Islet precursor cell (in vitro differentiated cells): Measurements from ENCODE around the gene UBIAD1.
"Not testable (repeated sequence)": the region's sequence is repeated elsewhere in the genome, so short reads cannot be mapped to it uniquely, and the experiment has no call there.

ENCODE experiments used
- DNase-seq: peaks from one replicate; pipeline ENCODE4 v3.0.0-alpha.2; 2018

UBIAD1 gene

DNA sequence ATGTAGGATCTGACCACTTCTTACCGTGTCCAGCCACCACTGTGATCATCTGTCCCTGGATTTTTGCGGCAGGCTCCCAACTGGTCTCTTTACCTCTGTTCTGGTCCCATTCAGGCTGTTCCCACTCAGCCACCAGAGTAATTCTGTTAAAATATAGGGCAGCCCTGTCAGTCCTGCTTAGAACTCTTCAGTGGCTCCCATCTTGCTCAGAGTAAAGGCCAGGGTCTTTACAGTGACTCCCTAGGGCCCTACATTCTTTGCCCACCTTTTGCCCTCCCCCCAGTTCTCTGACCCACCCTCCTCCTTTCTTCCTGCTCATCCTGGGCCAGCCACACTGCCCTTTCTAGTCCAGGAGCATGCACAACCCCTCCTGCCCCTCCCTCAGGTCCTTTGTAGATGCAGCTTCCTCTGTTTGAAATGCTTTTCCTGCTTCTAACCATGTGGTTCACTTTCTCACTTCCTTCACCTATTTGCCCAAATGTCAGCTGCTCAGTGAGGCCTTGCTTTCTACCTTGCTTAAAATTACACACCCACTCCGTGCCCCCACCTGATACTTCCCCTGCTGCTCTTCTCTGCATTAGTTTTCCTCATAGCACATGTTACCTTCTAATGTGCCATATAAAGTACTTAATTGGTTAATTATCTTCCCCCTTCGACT, 7.8 kb downstream of the UBIAD1 start:
- DNase-seq, result no peak

DNA sequence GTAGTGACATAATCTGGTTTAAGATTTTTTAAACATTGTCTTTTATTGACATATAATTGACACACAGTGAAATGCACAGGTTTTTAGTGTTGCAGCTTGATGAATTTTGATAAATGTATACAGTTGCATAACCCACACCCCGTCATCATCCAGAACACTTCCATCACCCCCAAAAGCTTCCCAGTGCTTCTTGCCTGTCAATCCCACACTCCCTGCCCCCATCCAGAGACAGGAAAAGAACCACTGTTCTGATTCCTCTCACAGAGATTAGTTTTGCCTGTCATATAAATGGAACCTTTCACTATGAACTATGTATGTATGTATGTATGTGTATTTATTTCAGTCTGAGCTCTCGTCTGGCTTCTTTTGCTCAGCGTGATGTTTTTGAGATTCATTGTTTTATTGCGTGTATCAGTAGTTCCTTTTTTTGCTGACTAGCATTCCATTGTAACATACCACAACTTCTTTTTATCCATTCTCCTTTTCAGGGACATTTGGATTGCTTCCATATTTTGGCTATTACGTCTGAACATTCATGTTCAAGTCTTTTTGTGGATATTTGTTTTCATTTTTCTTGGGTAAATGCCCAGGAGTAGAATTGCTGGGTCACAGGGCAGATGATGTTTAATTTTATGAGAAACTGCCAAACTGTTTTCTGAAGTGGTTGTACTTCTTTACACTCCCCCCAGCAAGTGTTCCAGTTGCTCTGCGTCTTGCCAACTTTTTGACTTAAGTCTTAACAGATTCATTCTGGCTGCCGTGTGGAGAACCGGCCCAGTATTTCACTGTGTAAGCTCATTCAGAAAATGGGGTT, 8.7 kb downstream of the UBIAD1 start:
- DNase-seq, result no peak

DNA sequence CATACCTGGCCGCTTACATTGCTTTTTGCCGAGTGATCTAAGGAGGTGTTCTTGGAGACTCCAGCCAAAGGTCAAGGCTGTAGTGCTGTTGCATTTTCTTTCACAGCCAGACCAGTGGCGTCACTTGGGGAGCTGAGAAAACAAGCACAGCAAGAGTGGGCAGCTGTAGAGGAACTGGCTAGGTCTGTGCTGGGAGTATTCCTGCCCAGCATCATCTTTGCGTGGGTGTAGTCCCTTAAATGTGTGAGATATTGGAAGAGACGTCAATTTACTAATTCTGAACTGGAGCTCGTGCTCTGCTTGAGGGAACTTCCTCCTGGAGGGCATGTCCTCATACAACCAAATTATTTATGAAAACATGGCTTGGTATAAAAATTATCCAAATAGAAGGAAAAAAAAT, 10.2 kb downstream of the UBIAD1 start:
- DNase-seq, result no peak

DNA sequence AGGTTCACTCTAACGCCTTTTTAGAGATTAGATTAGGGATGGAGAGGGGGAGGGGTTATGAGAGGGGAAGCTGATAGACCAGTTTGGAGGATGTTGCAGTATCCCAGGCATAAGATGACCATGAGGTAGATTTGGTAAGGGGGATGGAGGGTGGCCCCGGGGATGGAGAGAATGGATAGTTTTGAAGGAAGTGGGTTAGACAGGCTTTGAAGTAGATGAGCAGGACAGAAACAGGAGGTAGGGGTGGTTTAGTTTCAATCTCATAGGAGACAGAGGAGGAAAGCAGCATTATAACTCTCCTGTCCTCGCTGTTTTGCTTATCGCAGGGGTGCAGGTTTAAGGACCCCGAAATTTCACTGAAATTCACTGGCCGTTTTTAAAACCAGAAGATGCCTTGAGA, 11.8 kb downstream of the UBIAD1 start:
- no peak for DNase-seq

DNA sequence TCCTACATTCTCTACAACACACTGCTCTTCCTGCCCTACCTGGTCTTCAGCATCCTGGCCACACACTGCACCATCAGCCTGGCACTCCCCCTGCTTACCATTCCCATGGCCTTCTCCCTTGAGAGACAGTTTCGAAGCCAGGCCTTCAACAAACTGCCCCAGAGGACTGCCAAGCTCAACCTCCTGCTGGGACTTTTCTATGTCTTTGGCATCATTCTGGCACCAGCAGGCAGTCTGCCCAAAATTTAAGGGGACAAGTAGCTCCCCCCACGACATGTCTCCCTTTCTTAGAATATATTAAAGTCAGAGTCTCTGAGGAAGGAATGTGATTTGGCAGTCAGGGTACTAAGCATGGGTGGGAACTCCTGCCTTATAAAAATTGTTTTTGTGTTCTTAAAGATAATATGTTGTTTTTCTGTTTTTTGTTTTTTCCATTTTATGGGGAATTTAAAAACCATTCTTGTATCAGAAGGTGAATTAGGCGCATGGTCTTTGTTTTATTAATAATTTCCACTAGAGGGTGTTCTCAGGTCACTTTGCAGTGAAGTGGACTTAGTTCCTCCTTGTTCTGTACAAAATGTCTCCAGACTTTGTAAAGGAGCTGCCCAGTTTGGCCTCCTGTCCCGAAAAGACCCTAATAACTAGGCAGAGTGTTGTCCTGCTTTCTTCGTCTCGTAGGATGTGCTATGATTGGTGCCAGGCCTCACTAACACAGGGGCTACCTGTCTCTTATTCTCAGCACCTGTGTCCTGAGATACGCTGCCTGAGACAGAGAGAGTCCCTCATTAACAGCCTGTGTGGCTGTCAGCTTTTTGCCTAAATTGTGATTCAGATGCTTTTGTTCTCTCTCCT, 13.1 kb downstream of the UBIAD1 start:
- no peak for DNase-seq

DNA sequence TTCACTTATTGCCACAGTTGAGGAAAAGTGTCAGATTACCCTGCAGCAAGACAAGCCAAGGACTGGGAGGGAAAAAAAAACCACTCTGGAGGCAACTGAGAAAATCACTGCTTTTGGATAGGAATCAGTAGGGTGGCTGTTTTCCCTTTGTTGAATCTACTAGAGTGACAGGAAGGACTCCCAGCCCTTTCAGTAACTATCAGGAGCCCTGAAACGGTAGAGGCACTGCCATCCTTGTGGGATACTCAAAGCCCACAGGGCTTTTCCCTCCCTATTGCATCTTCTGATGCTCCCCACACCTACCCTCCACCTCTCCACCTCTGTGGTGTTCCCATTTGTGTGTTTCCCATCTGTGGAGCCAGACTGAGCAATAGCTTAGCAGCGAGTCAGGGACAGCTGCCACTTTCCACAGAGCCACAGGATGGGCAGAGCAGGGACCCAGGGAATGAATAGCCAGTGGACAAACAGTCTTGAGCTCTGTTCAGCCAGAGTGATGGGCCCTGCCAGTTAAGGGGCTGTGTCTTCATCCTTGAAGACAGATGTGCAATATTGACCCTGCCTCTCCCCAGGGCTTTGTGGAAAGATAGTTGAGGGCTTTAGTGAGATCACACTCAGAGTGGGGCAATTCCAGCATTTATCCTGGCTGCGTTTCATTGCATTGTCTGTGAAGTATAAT, 13.9 kb downstream of the UBIAD1 start:
- no peak for DNase-seq

DNA sequence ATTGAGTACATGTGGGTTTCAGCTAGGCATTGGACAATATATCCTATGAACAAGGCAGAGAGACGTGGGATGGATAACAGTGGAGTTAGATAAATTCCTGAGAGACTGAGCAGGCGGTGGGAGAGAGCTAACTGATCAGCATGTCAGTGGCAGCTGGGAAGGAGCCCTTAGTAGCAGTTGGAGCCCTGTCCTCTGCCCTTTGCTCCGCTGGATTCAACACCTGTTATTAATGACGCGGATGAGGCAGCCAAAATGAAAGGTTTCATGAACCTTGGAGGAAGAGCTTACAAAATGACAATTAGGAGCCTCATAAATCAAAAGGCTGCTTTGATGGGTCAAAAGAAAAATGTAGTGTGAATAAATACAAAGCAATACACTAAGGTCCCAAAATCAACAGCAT, 16.1 kb downstream of the UBIAD1 start:
- DNase-seq, result no peak

DNA sequence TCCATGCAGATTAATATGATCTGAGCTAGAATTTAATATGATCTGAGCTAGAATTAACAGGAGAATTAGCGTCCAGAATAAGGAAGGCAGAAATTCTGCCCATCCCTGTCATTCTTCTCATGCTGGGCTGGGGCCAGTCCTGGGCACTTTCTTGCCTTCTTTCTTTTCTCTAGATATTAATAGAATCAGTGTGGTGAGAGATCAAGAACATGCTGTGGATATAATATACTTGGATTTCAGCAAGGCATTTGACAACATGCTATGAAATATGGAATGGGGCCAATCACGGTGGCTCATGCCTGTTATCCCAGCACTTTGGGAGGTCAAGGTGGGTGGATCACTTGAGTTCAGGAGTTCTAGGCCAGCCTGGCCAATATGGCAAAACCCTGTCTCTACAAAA, 18.1 kb downstream of the UBIAD1 start:
- no peak for DNase-seq

DNA sequence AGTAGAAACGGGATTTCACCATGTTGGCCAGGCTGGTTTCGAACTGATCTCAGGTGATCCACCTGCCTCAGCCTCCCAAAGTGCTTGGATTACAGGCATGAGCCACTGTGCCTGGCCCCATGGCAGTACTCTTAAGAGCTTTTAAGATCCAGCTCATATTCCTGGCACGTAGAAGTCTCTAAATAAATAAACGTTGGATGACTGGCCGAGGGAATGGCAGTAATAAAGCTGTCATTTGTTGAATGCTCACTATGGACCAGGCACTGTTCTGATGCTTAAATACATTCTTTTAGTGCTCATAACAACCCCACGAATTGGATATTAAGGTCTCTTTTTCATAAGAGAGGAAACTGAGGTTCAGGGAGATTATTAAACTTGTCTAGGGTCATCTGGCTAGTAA, 20.9 kb downstream of the UBIAD1 start:
- no peak for DNase-seq

DNA sequence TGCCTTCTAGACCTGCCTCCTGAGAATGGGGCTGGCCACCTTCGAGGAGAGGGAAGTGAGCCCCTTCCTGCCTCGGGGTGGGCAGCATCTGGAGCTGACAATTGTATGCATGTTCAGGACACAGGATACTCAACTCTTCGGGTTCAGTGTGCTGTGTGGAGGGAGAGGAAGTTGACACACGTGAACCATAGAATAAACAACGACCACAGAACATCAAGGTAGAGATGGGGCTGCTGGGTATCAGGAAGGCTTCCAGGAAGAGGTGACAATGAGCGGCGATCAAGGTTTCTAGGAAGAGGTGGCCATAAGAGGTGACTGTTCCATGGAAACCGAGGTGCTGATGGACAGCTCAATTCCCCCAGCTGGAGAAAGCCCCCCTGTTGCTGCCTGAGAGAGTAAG, 22.0 kb downstream of the UBIAD1 start:
- no peak for DNase-seq

DNA sequence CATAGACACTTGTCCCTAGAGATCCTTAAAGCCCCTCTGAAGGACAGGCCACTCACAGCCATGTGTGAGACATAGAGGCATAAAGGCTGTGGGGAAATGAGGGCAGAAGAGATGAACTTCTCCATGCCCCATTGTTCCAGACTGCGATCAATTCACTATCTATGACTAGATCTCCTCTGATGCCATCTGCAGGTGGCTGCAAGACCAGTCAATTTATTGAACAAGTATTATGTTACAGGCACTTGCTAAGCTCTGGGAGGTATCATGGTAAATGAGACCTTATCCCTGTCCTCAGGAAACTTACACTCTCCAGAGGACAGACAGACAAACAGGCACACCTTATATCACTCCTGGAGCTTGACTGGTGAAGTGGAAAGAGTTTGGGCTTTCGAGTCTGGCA, 22.9 kb downstream of the UBIAD1 start:
- no peak for DNase-seq

DNA sequence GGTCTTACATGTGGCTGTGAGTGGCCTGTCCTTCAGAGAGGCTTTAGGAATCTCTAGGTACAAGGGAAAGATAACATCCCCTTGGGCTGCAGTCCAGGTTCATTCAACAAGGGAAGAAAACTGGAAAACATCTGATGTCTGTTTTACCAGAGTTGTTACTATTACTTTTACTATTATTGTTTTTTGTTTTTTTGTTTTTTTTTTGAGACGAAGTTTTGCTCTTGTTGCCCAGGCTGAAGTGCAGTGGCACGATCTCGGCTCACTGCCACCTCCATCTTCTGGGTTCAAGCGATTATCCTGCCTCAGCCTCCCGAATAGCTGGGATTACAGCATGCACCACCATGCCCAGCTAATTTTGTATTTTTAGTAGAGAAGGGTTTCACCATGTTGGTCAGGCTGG, 24.8 kb downstream of the UBIAD1 start:
- DNase-seq, result not testable (repeated sequence)

DNA sequence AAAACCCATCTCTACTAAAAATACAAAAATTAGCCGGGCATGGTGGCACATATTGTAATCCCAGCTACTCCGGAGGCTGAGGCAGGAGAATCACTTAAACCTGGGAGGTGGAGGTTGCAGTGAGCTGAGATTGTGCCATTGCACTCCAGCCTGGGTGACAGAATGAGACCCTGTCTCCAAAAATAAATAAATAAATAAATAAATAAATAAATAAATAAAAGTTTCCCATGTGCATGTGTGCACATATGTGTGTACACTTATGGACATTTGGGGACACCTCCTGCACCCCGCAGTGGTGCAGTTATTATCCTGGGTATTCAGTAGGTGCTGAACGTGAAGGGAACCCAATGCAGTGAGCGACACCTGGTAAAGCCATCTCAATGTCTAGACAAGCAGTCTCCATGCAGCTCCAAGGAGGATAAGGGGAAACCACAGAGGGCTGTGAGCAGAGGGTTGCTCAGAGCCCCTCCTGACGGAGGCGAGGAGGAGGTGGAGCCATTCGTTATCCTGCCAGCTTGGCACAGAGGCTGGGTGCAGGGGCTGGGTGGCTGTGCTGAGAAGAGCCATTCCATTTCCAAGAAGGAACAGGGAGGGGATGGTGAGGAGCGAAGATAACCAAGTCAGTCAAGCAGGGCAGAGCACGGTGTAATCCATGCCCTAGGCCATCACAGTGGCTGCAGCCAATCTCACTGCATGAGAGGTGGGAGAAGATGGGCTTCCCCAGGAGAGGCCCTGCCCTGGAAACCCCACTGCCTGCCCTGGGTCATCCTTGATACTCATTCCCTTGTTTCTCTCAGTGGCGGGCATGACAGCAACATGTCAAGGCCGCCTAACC, 25.6 kb downstream of the UBIAD1 start:
- no peak for DNase-seq

DNA sequence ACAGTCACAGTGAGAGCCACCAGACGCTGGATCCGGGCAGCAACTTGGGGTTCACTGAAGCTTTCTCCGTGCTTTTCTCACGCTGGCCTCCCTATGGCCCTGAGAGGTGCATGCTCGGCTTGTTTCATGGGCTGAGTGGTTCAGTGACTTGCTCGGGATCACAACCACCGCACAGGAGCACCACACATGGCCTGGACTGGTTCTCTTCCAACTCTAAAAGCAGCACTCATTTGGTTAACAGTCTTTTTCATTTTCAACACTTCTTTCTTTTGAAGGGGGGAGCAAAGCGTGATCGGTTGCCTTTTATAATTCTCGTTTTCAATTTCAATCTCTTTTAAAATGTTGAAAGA, 26.2 kb downstream of the UBIAD1 start:
- DNase-seq, result no peak

DNA sequence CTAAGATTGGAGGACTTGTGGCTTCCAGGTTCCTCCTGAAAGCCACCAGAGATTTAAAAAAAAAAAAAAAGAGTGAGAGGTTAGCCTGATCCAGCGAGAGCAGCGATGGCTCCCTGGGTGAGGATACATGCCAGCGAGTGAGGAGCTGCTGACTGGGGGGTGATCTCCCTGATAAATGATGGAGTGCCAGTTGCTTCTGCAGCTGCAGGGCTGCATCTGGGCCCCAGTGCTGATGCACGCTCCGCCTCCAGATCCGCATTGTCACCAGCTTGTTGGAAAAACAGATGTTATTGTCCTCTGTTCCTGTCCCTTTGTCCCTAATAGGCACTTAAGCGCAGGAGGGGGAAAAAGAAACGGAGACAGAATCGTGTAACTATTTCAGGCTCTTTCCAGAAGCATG, 28.6 kb downstream of the UBIAD1 start:
- DNase-seq, result no peak

DNA sequence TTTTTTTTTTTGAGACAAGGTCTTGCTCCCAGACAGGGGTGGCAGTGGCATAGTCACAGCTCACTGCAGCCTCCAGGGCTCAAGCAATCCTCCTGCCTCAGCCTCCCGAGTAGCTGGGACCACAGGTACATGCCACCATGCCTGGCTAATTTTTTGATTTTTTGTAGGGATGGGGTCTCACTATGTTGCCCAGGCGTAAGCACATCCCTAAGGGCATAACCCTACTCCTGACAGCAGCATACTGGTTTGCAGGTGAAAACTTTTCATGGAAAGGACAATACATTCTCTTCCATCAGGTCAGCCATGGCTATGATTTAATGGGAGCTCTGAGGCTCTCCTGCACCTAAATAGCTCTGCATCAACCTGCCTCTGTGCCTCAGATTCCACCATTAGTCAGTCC, 29.4 kb downstream of the UBIAD1 start:
- no peak for DNase-seq

DNA sequence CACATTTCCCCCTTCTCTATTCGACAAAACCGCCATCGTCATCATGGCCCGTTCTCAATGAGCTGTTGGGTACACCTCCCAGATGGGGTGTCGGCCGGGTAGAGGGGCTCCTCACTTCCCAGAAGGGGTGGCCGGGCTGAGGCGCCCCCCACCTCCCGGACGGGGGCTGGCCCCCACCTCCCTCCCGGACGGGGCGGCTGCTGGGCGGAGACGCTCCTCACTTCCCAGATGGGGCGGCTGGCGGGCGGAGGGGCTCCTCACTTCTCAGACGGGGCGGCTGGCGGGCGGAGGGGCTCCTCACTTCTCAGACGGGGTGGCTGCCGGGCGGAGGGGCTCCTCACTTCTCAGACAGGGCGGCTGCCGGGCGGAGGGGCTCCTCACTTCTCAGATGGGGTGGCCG, 32.5 kb downstream of the UBIAD1 start:
- DNase-seq, result not testable (repeated sequence)

DNA sequence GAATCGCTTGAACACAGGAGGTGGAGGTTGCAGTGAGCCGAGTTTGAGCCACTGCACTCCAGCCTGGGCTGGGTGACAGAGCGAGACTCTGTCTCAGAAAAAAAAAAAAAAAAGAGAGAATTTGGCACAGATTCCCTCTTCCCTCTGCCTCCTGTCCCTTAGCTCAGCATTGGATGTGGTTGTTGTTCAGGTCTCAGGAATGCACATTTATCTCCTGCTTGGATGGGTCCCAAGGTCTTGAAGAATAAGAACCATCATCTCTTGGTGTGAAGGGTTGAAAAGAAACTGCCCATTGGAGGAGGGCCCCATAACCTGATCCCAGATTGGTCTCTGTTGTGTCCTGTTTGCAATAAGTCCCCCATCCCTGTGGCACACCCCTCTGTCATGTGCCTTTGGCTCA, 34.9 kb downstream of the UBIAD1 start:
- no peak for DNase-seq

DNA sequence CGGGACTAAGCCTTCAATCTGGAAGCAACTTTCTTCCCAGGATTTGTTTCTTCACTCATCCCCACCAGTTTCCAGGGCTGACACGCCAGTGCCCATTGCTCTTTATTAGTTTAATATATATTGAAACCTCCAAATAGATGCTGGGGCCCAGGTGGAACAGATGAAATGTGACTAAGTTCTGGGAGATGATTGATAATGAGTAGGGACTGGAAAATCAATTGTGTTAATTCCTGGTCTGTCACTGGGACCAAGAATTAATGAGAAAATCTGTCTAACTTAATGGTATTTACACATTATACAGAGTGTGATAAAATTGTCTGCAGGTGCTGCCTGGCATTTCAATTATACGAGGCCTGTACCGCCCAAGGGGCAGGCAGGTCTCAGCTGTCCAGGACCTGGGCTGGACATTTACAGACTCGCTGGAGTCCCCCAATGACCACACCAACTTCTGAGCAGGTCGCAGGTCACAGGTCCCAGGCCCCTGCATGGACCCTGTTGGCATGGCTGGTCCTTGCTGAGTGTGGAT, 35.8 kb downstream of the UBIAD1 start:
- DNase-seq, result no peak

DNA sequence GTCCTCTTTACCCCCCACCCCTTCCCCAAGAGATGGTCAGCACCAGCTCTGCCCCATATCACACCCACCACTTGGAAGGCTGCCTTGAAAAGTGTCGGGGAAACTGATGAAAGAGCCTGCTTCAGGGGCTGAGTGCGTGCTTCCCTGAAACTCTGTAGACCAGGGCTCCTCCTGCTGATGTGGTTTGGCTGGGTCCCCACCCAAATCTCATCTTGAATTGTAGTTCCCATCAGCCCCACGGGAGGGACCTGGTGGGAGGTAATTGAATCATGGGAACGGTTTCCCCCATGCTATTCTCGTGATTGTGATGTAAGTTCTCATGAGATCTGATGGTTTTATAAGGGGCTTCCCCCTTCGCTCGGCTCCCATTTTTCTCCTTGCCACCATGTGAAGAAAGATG, 36.4 kb downstream of the UBIAD1 start:
- no peak for DNase-seq

DNA sequence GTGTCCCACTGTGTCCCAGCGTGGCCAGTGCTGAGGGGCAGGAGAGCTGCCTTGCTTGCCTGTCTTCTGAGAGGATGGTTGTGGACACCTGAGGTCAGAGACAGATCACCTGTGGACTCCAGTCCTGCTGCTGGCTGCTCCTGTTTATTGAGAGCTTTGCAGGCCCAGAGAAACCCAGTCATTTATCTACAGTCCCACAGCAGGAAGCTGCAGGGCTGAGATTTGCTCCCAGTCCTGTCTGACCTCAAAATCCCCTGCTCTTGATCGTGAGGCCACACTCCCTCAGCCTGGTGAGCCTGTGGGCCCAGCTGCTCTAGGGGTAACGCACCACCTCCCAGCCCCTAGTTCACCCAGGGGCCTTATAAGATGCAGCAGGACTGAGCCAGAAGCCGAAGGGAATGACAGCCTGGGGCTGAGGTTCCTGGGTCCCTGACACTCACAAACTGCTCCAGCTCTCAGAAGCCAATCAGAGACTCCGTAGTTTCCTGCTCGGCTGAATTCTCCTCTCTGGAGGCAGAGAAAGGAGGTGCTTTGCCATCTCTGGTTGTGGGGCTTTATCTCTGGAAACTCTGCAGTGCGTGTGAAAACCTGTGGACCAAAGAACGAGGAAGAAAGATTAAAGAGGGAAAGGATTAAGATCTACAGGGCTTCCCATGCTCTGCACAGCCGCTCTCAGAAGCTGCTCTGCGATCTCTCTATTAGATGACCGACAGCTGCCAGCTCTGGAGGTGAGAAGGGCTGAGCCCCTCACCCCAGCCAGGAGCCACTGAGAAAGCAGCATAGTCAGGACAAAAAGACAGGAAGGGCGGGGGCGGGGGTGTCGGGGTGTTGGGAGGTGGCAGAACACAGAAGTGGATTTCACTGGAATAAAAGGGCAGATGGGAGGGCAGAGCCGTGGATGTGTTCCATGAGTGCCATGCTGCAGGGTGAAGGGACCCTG, 39.1 kb downstream of the UBIAD1 start:
- no peak for DNase-seq
